DMS79 (cell line): Measurements from ENCODE around the gene CST6.

Experiments used
- DNase-seq: peaks from one replicate; lab custom pipeline; 2025; lab: John Stamatoyannopoulos, UW

CST6 gene

GRCh38 chr11:66047541-66048365 is 35.9 kb downstream of the CST6 start:
- DNase-seq = no peak

GRCh38 chr11:66048547-66049323 is 36.9 kb downstream of the CST6 start, which contains the start of gene GAL3ST3:
Gene GAL3ST3 (minus strand): TSS chr11:66049161. CDS start chr11:66045415, 3,746 bp downstream.
- DNase-seq = peak; percentile 28

GRCh38 chr11:66050581-66051231 is 38.9 kb downstream of the CST6 start:
- peak; percentile 67 for DNase-seq

- DNase-seq = peak; percentile 63
These were observed 39.6 kb downstream of the CST6 start for GRCh38 chr11:66051371-66051765.

GRCh38 chr11:66051766-66052663 is 40.2 kb downstream of the CST6 start, which contains the start of gene SF3B2:
Gene SF3B2 (plus strand): TSS chr11:66052364. CDS start chr11:66052385, 21 bp downstream.
- peak; percentile 97 for DNase-seq

- DNase-seq = no peak
These were observed 40.8 kb downstream of the CST6 start for GRCh38 chr11:66052664-66052982.

GRCh38 chr11:66055021-66055420 is 43.2 kb downstream of the CST6 start:
- no peak for DNase-seq

GRCh38 chr11:66056501-66056900 is 44.7 kb downstream of the CST6 start:
- no peak for DNase-seq

GRCh38 chr11:66059966-66060680 is 48.3 kb downstream of the CST6 start:
- no peak for DNase-seq

- no peak for DNase-seq
These were observed 49.5 kb downstream of the CST6 start for GRCh38 chr11:66061268-66061667.

- DNase-seq = no peak
These were observed 50.6 kb downstream of the CST6 start for GRCh38 chr11:66062408-66062807.
